Pancreas (tissue), 10 donors: ENCODE results near the gene ACY1. TPM values are rescaled to one million over a fixed set of nuclear protein-coding genes. Genes with fewer than 3 reads are reported as not detected.

ENCODE experiments used
- ATAC-seq, 4 donors: fragments of 200-7000 bp; cut with Tn5 transposase; one replicate each; pipeline versions ENCODE4 v1.8.0 to v1.9.1; 2020; ENCODE audit warnings: mild to moderate bottlenecking in 4 of 4, moderate library complexity in 4 of 4
- DNase-seq, 6 donors: peaks; one replicate each; pipeline ENCODE4 v3.0.0-alpha.2; 2020
- FAIRE-seq: peaks from 2 replicates; lab custom pipeline; 2012; peaks lifted over from hg19 to GRCh38; lab: Jason Lieb, UNC
- H3K27ac ChIP-seq, 4 donors: fragments of 200-600 bp; sonication (generic); 1 replicate in 3 of 4; 2 replicates in 1 of 4; pipeline versions ENCODE4 v1.5.0 to v1.8.0; 2020
- H3K27me3 ChIP-seq, 4 donors: fragments of 200-600 bp; one replicate each; pipeline ENCODE4 v1.8.0; 2021
- H3K36me3 ChIP-seq, 3 donors: fragments of 200-600 bp; sonication (generic) in 1 of 3; one replicate each; pipeline versions ENCODE4 v1.5.0 to v1.8.0; 2020 to 2021
- H3K4me1 ChIP-seq, 3 donors: fragments of 200-600 bp; one replicate each; pipeline ENCODE4 v1.8.0; 2021
- H3K4me3 ChIP-seq, 4 donors: fragments of 200-600 bp; sonication (generic) in 2 of 4; one replicate each; pipeline versions ENCODE4 v1.5.0 to v1.8.0; 2020 to 2021
- H3K9me3 ChIP-seq, 4 donors: fragments of 200-600 bp; one replicate each; pipeline ENCODE4 v1.8.0; 2021
- CTCF ChIP-seq, 4 donors: fragments of 200-600 bp; sonication (generic) in 3 of 4; IDR thresholded peaks; one replicate each; pipeline versions ENCODE4 v1.5.0 to v1.8.0; 2021; ENCODE audit warnings: antibody characterized with exemption in 4 of 4
- WGBS, 2 donors: extraction: QIAGEN DNeasy Blood & Tissue Kit; methylation state at CpG; one replicate each; pipeline ENCODE4 v1.1.7; 2013; 5-methylcytosine and 5-hydroxymethylcytosine counted together
- intact Hi-C, 3 donors: fragments of 100-400 bp; cut with DNase I; formaldehyde crosslinking; loops; one replicate each; pipeline versions ENCODE4 v1.11.1 to v1.14.2; 2022
- polyA plus RNA-seq, 2 donors: library from polyadenylated mRNA; stranded (reverse); fragments of 200-250 nt; gene quantifications; one replicate each; pipeline ENCODE4 v1.2.3, GENCODE V29; 2013
- total RNA-seq, 6 donors: library from RNA; stranded (reverse); fragmentation: NEBNext Ultra II Directional in 4 of 6; extraction: Animal tissue kit (Norgen Biotek cat#: 25700) in 4 of 6; gene quantifications; one replicate each; pipeline versions ENCODE4 v1.2.1 to v1.2.4, GENCODE V29; 2021 to 2023
- donor health status: healthy with polysubstance abuse.
- donor health status: DM: no; HTN: no; CAD: no; lungs with moderate emphysema.
- donor health status: DM: no; HTN: no; CAD: no.
- donor health status: control.
- donor health status: control.
- donor health status: Bipolar disorder and iron deficiency.
- donor health status: DM: yes; HTN: yes; CAD: no.
- donor health status: DM: no; HTN: no; CAD: no.
- donor health status: DM: no; HTN: no; CAD: no.
- donor health status: DM: yes; HTN: yes; CAD: no.

Gene ACY1
- total and polyA plus RNA-seq, 8 donors, result 5.7 to 21.5 (median 15.6) TPM

GRCh38 chr3:51964521-51964920 lies 18.8 kb upstream of the ACY1 start:
- Histone ChIP-seq H3K27me3 (no peaks in the 10 kb centered on the region), H3K4me1 (peaks cover 0 to 8% (median 6%) of the 10 kb centered on the region in 3 donors), H3K9me3 (no peaks in the 10 kb centered on the region), H3K36me3 (no peaks in the 10 kb centered on the region), H3K4me3 (no peak overlapping the region), H3K27ac (no peak overlapping the region)
- no peak for FAIRE-seq
- peak in 1 of 6 donors; percentile 59 for DNase-seq
- no peak for TF ChIP-seq CTCF (IDR thresholded peaks at IDR 0.05)
- 88 to 89% methylated on average over 4 of the region's 4 CpGs for WGBS, 2 donors
- intact Hi-C loops, result no loop called here
- no peak for ATAC-seq

- H3K4me3 ChIP-seq, result peak overlapping the region in 1 of 4 donors; percentile 72
- no peaks in the 10 kb centered on the region for H3K9me3 ChIP-seq
- 82 to 90% methylated on average over 2 of the region's 2 CpGs for WGBS, 2 donors
- no peak for ATAC-seq
- H3K27me3 ChIP-seq, result no peaks in the 10 kb centered on the region
- H3K36me3 ChIP-seq, result no peaks in the 10 kb centered on the region
- peak in 2 of 6 donors; percentile 26 to 62 for DNase-seq
- H3K4me1 ChIP-seq, result peaks cover 8 to 16% (median 10%) of the 10 kb centered on the region in 3 donors
- no peak overlapping the region for H3K27ac ChIP-seq
- FAIRE-seq, result no peak
- no peak for TF ChIP-seq CTCF (IDR thresholded peaks at IDR 0.05)
- intact Hi-C loops, result no loop called here
Observed at GRCh38 chr3:51966016-51966415, 17.3 kb upstream of the ACY1 start.

GRCh38 chr3:51966486-51966885 lies 16.8 kb upstream of the ACY1 start:
- H3K36me3 ChIP-seq, result no peaks in the 10 kb centered on the region
- ATAC-seq (no peak), DNase-seq (peak in 2 of 6 donors; percentile 40 to 70), FAIRE-seq (no peak)
- intact Hi-C loops, result no loop called here
- H3K4me1 ChIP-seq, result peaks cover 8 to 21% (median 14%) of the 10 kb centered on the region in 3 donors
- whole genome bisulfite sequencing, 2 donors, result 68 to 84% methylated on average over 3 to 5 of the region's 5 CpGs
- H3K9me3 ChIP-seq, result no peaks in the 10 kb centered on the region
- no peaks in the 10 kb centered on the region for H3K27me3 ChIP-seq
- H3K4me3 ChIP-seq, result peak overlapping the region in 3 of 4 donors; percentile 48 to 72 (median 72)
- TF ChIP-seq CTCF (IDR thresholded peaks at IDR 0.05), result no peak
- H3K27ac ChIP-seq, result no peak overlapping the region

- no peak for DNase-seq
- no peak for TF ChIP-seq CTCF (IDR thresholded peaks at IDR 0.05)
- peak in 1 of 4 donors; percentile 10 for ATAC-seq
- FAIRE-seq, result no peak
- Histone ChIP-seq H3K36me3 (no peaks in the 10 kb centered on the region), H3K9me3 (no peaks in the 10 kb centered on the region), H3K27me3 (no peaks in the 10 kb centered on the region), H3K4me1 (peaks cover 4 to 19% (median 15%) of the 10 kb centered on the region in 3 donors), H3K27ac (peak overlapping the region; percentile 60 to 71 (median 66)), H3K4me3 (peak overlapping the region; percentile 48 to 72 (median 71))
- 4 to 34% methylated on average over 4 to 33 of the region's 33 CpGs for WGBS, 2 donors
- intact Hi-C loops, result no loop called here
Observed at GRCh38 chr3:51966922-51967383, 16.4 kb upstream of the ACY1 start.
